Neural crest cell (in vitro differentiated cells): Measurements from ENCODE around the gene HMG20B. TPM values are rescaled to one million over a fixed set of nuclear protein-coding genes. Genes with fewer than 3 reads are reported as not detected.

ENCODE experiments used
- DNase-seq: peaks from one replicate; pipeline ENCODE4 v3.0.0; 2021; ENCODE audit warnings: low read depth, mixed read lengths, low spot score
- H3K27ac Mint-ChIP-seq: one replicate; pipeline ENCODE4 v1.8.0; 2021; ENCODE audit warnings: mild to moderate bottlenecking, mixed read lengths; ENCODE audit not compliant: unreplicated experiment
- H3K27me3 Mint-ChIP-seq: 2 replicates; pipeline ENCODE4 v1.8.0; 2021; ENCODE audit warnings: low read depth, mild to moderate bottlenecking, mixed read lengths
- H3K36me3 Mint-ChIP-seq: 2 replicates; pipeline ENCODE4 v1.8.0; 2021; ENCODE audit warnings: low read depth, mild to moderate bottlenecking, mixed read lengths
- H3K4me1 Mint-ChIP-seq: 2 replicates; pipeline ENCODE4 v1.8.0; 2021; ENCODE audit warnings: mixed read lengths
- H3K4me3 Mint-ChIP-seq: one replicate; pipeline ENCODE4 v1.8.0; 2021; ENCODE audit warnings: mild to moderate bottlenecking, mixed read lengths
- H3K9me3 Mint-ChIP-seq: 2 replicates; pipeline ENCODE4 v1.8.0; 2021; ENCODE audit warnings: mixed read lengths
- CTCF ChIP-seq: fragments of 200-600 bp; sonication (generic); conservative IDR thresholded peaks from 2 replicates; pipeline ENCODE4 v1.5.0; 2021; ENCODE audit warnings: antibody characterized with exemption, mild to moderate bottlenecking
- total RNA-seq: library from RNA; stranded (reverse); gene quantifications from 2 replicates; pipeline ENCODE4 v1.2.1, GENCODE V29; 2021

HMG20B gene
- total RNA-seq, 1 donor from 2014 or later, result 79.6 TPM

- peak overlapping the region; percentile 90 for H3K4me3 Mint-ChIP-seq
- no peaks in the 10 kb centered on the region for H3K27me3 Mint-ChIP-seq
- no peak for DNase-seq
- H3K36me3 Mint-ChIP-seq, result no peaks in the 10 kb centered on the region
- H3K27ac Mint-ChIP-seq, result no peak overlapping the region
- no peak for TF ChIP-seq CTCF
- no peaks in the 10 kb centered on the region for H3K9me3 Mint-ChIP-seq
- H3K4me1 Mint-ChIP-seq, result peaks cover 24% of the 10 kb centered on the region
Observed at GRCh38 chr19:3623716-3624115, 51.0 kb downstream of the HMG20B start.

- Mint-ChIP-seq H3K36me3 (no peaks in the 10 kb centered on the region), H3K27ac (peak overlapping the region; percentile 100), H3K4me3 (peak overlapping the region; percentile 90), H3K9me3 (no peaks in the 10 kb centered on the region), H3K27me3 (no peaks in the 10 kb centered on the region), H3K4me1 (peaks cover 24% of the 10 kb centered on the region)
- TF ChIP-seq CTCF, result no peak
- DNase-seq, result no peak
Observed at GRCh38 chr19:3625996-3626472, 53.3 kb downstream of the HMG20B start.

- Mint-ChIP-seq H3K4me3 (peak within 1 kb of the TSS; percentile 90), H3K9me3 (no peaks in the 10 kb centered on the region), H3K27me3 (no peaks in the 10 kb centered on the region), H3K27ac (peak within 1 kb of the TSS; percentile 100), H3K4me1 (peaks cover 24% of the 10 kb centered on the region), H3K36me3 (no peaks in the 10 kb centered on the region)
- DNase-seq, result peak; percentile 96
- TF ChIP-seq CTCF, result no peak
Observed at GRCh38 chr19:3626473-3627350, 54.0 kb downstream of the HMG20B start, which contains the start of gene CACTIN. TSS of gene CACTIN (minus strand) at chr19:3626790. CDS start at chr19:3626762, 28 bp downstream.

GRCh38 chr19:3627351-3627723, 54.6 kb downstream of the HMG20B start:
- Mint-ChIP-seq H3K27ac (no peak overlapping the region), H3K36me3 (no peaks in the 10 kb centered on the region), H3K4me1 (peaks cover 24% of the 10 kb centered on the region), H3K4me3 (peak overlapping the region; percentile 90), H3K9me3 (no peaks in the 10 kb centered on the region), H3K27me3 (no peaks in the 10 kb centered on the region)
- no peak for TF ChIP-seq CTCF
- no peak for DNase-seq

Other genes with a start within 250 kb of the HMG20B start
- gene NFIC, start 206.4 kb upstream of the HMG20B start, total RNA-seq, result 4.1 and 6.0 TPM in 2 replicates
- gene SMIM24, start 92.4 kb upstream of the HMG20B start, total RNA-seq, result not detected in 2 replicates
- not detected in 2 replicates for gene SMIM44, start 89.5 kb upstream of the HMG20B start, total RNA-seq
- 12.0 and 12.8 TPM in 2 replicates for gene DOHH, start 72.3 kb upstream of the HMG20B start, total RNA-seq
- gene FZR1, start 66.6 kb upstream of the HMG20B start, total RNA-seq, result 63.2 and 67.8 TPM in 2 replicates
- 1.1 and 2.0 TPM in 2 replicates for gene TEKTIP1, start 33.8 kb upstream of the HMG20B start, total RNA-seq
- gene MFSD12, start 15.4 kb upstream of the HMG20B start, total RNA-seq, result 72.7 and 79.1 TPM in 2 replicates
- gene GIPC3, start 12.5 kb downstream of the HMG20B start, total RNA-seq, result 0.19 and 0.25 TPM in 2 replicates
- gene TBXA2R, start 33.9 kb downstream of the HMG20B start, total RNA-seq, result 0.23 and 0.52 TPM in 2 replicates
- 33.5 and 36.3 TPM in 2 replicates for gene CACTIN, start 53.8 kb downstream of the HMG20B start, total RNA-seq
- gene PIP5K1C, start 127.5 kb downstream of the HMG20B start, total RNA-seq, result 39.5 and 40.1 TPM in 2 replicates
- not detected in 2 replicates for gene TJP3, start 135.4 kb downstream of the HMG20B start, total RNA-seq
- gene APBA3, start 188.7 kb downstream of the HMG20B start, total RNA-seq, result 22.8 and 24.5 TPM in 2 replicates
- 41.7 and 41.9 TPM in 2 replicates for gene MRPL54, start 189.7 kb downstream of the HMG20B start, total RNA-seq
- gene RAX2, start 199.3 kb downstream of the HMG20B start, total RNA-seq, result not detected in 2 replicates
- gene MATK, start 213.4 kb downstream of the HMG20B start, total RNA-seq, result not detected in 2 replicates